ENCODE measurements around the gene CACNA1H. TPM values are rescaled to one million over a fixed set of nuclear protein-coding genes. Genes with fewer than 3 reads are reported as not detected.

CACNA1H gene
- total and polyA plus RNA-seq, 2 donors (not counting 3 experiments of a cell fraction or from before 2014, with no cell fraction given): 0.03 TPM; not detected in 1

- TF ChIP-seq JUN (IDR thresholded peaks at IDR 0.05; ENCODE audit: borderline replicate concordance, insufficient read depth, insufficient read length, low read depth) (no peak), POLR2A (IDR thresholded peaks at IDR 0.05; ENCODE audit: low read depth, low read length) (no peak), MAX (IDR thresholded peaks at IDR 0.05; ENCODE audit: insufficient read depth, insufficient read length) (no peak), POLR2AphosphoS5 (IDR thresholded peaks at IDR 0.05; ENCODE audit: insufficient read depth, low read depth, low read length) (no peak), EZH2 (IDR thresholded peaks at IDR 0.05; ENCODE audit: borderline replicate concordance, low read depth, low read length, severe bottlenecking) (no peak), MYC (IDR thresholded peaks at IDR 0.05; ENCODE audit: low read depth, low read length) (no peak), FOS (IDR thresholded peaks at IDR 0.05; ENCODE audit: borderline replicate concordance, insufficient read depth, low read length) (no peak), GATA2 (IDR thresholded peaks at IDR 0.05; ENCODE audit: insufficient read depth, insufficient read length, low read depth, low read length) (no peak), CTCF (IDR thresholded peaks at IDR 0.05; ENCODE audit: extremely low read depth in 1 of 2, insufficient read depth in 1 of 2, low read depth in 1 of 2, low read length in 2 of 2) (no peak)
- Histone ChIP-seq H3K4me1 (ENCODE audit: control insufficient read depth, extremely low read depth, insufficient read depth, low read length) (no peaks in the 10 kb centered on the region), H3K4me3 (replicated peaks in 1 of 3; ENCODE audit: insufficient read depth in 1 of 3, low read depth in 1 of 3, low read length in 3 of 3) (no peak overlapping the region), H3K9ac (replicated peaks; ENCODE audit: extremely low read depth, insufficient read depth, low read length) (no peak overlapping the region), H4K20me1 (replicated peaks; ENCODE audit: control insufficient read depth, extremely low read depth, insufficient read depth, low read length) (no peaks in the 10 kb centered on the region), H2AFZ (ENCODE audit: low read depth, low read length) (no peak overlapping the region), H3K4me2 (ENCODE audit: insufficient read depth, low read length) (no peak overlapping the region), H3K27ac (ENCODE audit: insufficient read depth, low read depth, low read length) (no peak overlapping the region), H3K79me2 (ENCODE audit: control insufficient read depth, insufficient read depth, low read length) (no peaks in the 10 kb centered on the region), H3K9me3 (replicated peaks; ENCODE audit: control insufficient read depth, insufficient read depth, low read length) (no peaks in the 10 kb centered on the region), H3K36me3 (ENCODE audit: control insufficient read depth in 2 of 2, extremely low read depth in 1 of 2, insufficient read depth in 2 of 2, low read length in 2 of 2) (no peaks in the 10 kb centered on the region), H3K27me3 (ENCODE audit: control insufficient read depth in 2 of 2, insufficient read depth in 2 of 2, low read length in 2 of 2) (no peaks in the 10 kb centered on the region), H3K9me1 (replicated peaks; ENCODE audit: control insufficient read depth, extremely low read depth, insufficient read depth, low read length) (no peaks in the 10 kb centered on the region)
- intact Hi-C loops (cut with micrococcal nuclease): no loop called here
- BruUV-seq (replicated peaks): no TSS peak
- FAIRE-seq: no peak
- ChIA-PET CTCF (no interaction called here), POLR2A (no interaction called here)
- DNase-seq (ENCODE audit: low read depth, low spot score): no peak
- dilution Hi-C loops (cut with MboI; ENCODE audit: extremely low pct_ligation_motif_present, low sequenced_read_pairs): no loop called here
Observed at GRCh38 chr16:1164975-1165374, 12.1 kb downstream of the CACNA1H start.

Data from endothelial cell of umbilical vein (primary cell).